NCI-H226 (cell line): Measurements from ENCODE around the gene ANXA7.
"Not testable (repeated sequence)": the region's sequence is repeated elsewhere in the genome, so short reads cannot be mapped to it uniquely, and the experiment has no call there.

Experiments used
- DNase-seq: peaks from one replicate; pipeline ENCODE4 v3.0.0-alpha.2; 2015

ANXA7 gene

DNA sequence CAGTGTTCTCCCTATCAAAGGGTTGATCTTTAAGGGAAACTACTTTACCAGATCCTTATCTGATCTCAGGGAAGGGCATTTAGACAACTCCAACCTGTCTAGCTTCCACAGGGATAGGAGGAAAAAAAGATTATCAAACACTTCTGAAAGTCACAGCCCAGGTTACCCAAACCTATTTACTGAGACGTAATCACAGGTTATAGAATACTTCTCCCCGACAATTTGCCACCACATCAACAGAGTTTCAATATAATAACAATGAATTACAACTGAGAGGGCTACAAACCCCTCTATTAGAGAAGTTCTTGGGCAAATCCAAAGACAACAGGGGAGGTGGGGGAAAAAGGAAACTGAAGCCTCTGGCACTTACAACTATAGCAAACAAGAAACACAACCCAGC is 81.5 kb downstream of the ANXA7 start:
- no peak for DNase-seq

DNA sequence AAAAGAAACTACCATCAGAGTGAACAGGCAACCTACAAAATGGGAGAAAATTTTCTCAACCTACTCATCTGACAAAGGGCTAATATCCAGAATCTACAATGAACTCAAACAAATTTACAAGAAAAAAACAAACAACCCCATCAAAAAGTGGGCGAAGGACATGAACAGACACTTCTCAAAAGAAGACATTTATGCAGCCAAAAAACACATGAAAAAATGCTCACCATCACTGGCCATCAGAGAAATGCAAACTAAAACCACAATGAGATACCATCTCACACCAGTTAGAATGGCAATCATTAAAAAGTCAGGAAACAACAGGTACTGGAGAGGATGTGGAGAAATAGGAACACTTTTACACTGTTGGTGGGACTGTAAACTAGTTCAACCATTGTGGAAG is 85.3 kb downstream of the ANXA7 start:
- DNase-seq = not testable (repeated sequence)

DNA sequence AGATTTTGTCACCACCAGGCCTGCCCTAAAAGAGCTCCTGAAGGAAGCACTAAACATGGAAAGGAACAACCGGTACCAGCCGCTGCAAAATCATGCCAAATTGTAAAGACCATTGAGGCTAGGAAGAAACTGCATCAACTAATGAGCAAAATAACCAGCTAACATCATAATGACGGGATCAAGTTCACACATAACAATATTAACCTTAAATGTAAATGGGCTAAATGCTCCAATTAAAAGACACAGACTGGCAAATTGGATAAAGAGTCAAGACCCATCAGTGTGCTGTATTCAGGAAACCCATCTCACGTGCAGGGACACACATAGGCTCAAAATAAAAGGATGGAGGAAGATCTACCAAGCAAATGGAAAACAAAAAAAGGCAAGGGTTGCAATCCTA is 88.6 kb downstream of the ANXA7 start:
- not testable (repeated sequence) for DNase-seq
